Kasumi-1 (cell line): ENCODE measurements around the gene SLC22A2.
"Not testable (repeated sequence)": the region's sequence is repeated elsewhere in the genome, so short reads cannot be mapped to it uniquely, and the experiment has no call there.

Experiments
- DNase-seq, 2 experiments: peaks; one replicate each; lab custom pipeline; 2025; lab: John Stamatoyannopoulos, UW

SLC22A2 gene

DNA sequence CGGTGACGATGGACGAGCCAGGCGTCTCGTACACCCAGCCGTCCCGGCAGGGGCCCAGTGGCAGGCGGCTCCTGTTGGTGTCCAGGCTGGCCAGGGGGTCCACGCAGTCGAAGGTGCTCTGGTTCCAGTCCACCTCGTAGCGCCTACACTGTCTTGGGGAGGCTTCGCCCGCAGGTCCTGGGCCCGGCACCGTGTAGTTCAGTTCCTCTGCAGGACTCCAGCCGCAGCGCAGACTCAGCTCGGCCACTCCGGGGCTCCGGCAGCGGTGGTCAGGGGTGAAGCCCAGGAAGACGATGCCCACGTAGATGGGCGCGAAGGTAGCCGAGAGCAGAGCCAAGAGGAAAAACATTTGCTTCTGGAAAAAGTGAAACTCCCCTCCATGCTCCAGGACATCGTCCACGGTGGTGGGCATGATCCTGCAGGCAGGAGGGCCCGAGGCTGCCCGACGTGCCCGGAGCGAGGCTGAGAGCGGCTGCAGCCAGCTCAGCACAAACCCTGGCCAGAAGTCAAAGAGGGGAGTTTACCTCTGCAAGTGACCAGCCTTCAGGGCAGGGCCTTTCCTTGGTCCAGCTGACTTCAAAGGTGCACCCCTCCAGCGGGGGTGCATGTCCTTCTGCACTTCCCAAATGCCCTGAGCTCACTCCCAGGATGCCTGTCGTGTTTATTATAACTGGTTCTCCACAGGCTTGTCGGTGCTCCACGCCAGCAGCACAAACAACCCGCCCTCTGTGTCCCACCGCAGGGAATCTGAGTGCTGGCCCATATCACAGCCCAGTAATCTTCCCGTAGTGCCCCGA lies at the start of gene SLC22A2:
Gene SLC22A2, minus strand, starts transcription at position 476 of the 797 bp plus-strand sequence. Its CDS starts 64 bp downstream, at position 412.
- no peak for DNase-seq

DNA sequence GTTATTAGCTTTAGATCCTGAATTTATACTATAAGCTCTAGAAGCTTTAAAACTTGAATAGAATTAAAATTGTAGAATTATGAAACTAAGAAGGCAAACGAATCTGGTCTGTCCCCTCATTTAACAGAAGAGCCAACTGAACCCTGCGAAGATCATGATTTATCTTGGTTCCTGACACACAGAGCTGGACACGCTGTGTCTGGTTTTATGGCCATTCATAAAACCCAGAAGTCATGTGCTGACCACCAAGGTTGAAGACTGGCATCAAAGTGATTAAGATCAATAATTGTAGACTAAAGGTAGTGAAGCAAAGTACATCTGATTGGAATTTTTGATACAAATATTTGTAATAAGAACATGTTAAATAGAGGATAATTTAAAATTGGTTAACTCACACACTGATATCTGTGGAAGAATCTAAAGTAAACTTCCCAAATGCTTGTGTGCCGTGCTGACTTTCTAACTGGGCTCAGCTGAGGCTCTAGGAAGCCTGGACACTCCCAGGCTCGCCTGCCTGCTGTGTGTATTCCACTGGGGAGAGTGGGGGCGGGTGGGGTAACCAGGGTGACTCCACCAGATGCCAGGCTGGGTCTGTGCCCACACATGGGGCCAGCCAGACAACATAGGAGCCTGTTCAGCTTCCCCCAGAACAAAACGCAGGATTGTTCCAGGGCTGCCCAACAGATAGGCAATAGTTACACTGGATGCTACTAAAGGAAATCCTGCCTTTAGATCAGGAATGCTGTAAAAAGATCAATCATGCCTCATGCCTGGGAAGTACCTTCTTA lies 47.5 kb upstream of the SLC22A2 start:
- no peak for DNase-seq

DNA sequence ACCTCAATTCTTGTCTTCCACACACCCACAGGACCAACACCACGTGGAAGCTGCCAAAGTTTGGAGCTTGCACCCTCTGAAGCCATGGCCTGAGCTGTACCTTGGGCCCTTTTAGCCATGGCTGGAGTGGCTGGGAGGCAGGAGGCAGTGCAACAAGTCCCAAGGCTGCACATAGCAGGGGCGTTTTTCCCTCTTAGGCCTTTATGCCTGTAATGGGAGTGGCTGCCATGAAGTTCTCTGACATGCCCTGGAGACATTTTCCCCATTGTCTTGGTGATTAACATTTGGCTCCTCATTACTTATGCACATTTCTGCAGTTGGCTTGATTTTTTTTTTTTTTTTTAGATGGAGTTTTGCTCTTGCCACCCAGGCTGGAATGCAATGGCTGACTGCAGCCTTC lies 45.2 kb upstream of the SLC22A2 start:
- DNase-seq, result no peak

GRCh38 chr6:160302431-160303082 lies 43.9 kb upstream of the SLC22A2 start:
- not testable (repeated sequence) for DNase-seq

DNA sequence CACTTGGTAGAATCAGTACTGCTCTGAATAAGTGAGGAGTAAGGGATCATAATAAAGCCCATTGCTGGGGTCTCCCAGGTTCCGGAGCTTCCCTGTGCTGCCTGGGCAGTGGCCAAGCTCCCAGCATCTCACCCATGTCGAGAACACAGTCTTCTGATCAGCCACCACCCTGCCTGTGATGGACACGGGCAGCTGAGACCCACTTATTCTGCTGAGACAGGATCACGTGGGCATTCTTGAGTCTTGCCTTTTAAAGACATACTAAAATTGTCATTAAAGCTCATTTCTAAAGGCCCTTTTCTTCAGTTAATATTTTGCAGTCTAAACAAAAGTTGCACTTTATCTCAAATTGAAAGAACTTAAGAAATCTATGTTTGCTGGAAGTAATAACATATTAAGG lies 42.7 kb upstream of the SLC22A2 start:
- no peak for DNase-seq

DNA sequence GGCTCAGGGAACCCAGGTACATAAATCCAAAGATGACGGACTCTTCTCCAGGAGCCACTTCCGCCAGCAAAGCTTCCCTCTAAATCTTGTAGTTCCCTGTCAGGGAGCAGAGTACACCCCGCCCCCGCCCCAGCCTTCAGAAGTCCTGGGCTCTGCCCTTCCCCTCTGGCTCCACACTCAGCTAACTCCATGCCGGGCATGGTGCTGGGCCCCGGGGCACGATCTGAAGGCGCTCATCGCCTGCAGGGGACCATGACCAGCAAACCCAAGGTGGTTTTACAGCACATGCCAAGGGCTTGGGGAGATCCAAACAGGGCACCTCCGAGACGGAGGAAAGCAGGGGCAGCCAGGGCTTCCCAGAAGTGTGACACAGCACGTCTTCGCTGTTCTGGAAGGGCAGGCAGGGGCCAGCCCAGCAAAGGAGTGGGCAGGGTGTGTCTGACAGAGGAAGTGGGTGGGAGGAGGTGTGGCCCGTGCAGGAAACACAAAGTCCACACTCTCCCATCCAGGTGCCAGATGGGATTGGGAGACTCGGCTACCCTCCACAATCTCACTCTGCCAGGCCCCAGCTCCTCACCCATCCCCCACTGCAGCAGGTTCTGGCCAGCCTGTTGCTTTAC lies 41.6 kb upstream of the SLC22A2 start:
- no peak for DNase-seq

GRCh38 chr6:160299559-160299958 lies 40.9 kb upstream of the SLC22A2 start:
- DNase-seq, result no peak

GRCh38 chr6:160298121-160298520 lies 39.5 kb upstream of the SLC22A2 start:
- DNase-seq, result no peak

DNA sequence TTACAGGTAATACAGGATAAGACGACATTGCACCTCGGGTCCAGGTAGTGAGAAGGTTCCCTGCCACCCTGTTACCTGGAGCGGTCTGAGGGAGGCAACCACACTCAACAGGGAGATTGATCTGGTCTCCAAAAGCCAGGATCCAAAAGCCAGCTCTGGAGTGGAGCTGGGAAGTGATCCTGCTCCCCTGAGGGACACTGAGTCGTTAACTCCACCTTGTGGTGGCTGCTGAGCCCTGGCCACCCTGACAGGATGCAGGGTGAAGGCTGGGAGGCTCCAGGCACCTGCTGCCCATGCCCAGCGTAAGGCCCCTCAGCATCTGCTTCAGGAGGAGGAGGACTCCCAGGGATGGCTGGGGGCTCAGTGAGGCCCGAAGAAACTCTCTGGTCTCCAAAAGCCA lies 38.7 kb upstream of the SLC22A2 start:
- no peak for DNase-seq

DNA sequence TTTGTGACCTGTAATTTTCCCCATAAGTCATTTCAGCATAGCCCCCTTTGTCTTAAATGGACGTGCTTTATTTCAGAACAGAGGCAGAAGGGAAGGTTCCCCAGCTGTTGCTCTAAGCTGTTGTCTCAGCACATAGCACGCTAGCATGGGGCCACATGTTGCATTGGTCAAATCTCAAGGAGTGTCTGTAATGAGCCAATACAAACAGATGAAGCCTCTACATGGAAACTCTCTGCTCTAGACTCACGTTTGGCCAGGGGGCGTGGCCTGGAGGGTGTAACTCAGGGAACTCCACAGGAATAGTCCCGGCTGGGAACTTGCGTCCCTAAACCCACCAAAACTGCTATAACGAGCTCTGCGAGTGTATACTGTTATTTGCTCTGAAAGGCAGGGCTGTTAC lies 35.2 kb upstream of the SLC22A2 start:
- DNase-seq, result no peak

GRCh38 chr6:160285541-160286105 lies 27.0 kb upstream of the SLC22A2 start:
- DNase-seq, result no peak

- DNase-seq, result no peak
These were observed 26.0 kb upstream of the SLC22A2 start for GRCh38 chr6:160284575-160284974.

DNA sequence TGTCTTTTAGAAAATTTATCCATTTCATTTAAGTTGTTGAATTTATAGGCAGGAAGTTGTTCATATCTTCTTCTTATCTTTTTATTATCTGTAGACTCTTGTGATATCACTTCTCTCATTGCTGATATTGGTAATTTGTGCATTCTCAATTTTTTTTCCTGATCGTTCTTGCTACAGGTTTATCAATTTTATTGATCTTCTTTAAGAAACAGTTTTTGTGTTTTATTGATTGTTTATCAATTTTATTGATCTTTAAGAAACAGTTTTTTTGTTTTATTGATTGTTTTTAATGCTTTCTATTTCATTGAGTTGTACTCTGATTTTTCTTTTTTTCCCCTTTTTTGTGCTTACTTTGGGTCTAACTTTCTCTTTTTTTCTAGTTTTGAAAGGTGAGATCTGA lies 23.8 kb upstream of the SLC22A2 start:
- no peak for DNase-seq

DNA sequence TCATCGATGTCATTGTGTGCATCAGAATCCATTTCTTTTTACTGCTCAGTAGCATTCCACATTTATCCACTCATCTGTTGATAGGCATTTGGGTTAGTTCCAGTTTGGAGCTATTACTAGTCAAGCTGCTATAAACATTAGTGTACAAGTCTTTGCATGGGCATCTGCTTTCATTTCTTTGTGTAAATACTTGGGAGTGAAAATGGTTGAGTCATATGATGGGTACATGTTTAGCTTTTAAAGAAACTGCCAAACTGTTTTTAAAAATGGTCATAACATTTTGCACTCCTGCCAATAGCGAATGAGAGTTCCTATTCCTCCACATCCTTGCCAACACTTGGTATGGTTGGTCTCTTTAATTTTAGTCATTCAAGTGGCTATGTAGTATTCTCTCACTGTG lies 21.2 kb upstream of the SLC22A2 start:
- DNase-seq, result no peak

DNA sequence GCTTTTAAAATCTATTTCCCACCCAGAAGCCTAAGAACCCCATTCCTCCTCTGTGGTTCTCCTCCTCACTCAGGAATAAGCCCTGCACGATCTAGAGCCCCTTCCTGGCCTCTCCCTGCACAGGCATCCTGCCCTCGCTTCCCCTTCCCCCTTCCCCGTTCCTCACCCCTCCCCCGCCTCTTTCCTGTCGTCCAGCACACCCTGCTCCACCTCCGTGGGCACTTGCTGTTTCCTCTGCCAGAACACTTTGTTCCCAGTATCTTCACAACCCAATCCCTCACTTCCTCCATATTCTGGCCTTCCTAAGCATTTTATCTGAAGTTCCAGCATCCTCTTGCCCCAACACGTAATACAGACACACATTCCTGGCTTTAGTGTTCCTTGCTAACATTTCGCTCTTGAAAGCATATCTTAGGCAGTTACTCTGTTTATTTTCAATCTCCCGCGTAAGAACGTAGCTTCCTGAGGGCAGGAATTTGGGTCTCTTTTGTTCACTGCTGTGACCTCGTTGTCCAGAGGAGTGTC lies 20.2 kb upstream of the SLC22A2 start:
- no peak for DNase-seq

- DNase-seq, result no peak
These were observed 19.7 kb upstream of the SLC22A2 start for GRCh38 chr6:160278311-160278710.

DNA sequence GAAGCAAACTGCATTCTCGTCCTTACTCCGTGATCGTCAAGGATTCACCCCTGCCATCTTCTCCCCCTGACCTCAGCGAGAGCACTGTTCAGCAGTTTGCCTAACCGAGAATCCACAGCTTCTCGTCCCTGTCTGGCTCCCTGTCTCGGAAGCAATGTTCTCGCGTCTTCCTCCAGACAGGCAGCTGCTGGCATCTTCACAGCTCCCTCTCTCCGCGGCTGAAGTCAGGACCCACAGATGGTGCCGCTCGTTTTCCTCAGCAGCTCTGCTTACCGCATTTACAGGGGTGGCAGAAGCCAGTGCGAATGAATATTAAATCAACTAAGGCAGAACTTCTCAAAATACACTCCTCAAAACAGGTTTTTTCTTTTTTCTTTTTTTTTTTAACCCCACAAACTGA lies 18.9 kb upstream of the SLC22A2 start:
- DNase-seq, result no peak

DNA sequence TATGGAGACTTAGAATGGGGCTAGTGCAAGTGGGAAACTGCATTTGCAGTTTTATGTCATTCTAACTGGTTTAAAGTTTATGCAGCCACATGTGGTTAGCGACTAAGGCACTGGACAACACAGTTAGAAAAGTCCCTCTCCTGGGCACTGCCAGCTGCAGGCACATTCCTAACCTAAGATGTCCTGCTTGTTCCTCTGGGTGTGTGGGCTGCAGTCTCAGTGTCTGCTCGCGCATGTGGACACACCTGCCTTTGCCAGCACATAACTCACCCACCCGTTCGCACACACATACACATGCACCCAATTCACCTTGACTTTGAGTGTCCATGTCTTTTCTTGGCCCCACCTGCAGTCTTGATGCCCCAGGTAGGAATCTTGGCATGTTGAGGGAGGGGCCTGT lies 18.5 kb upstream of the SLC22A2 start:
- DNase-seq, result no peak

DNA sequence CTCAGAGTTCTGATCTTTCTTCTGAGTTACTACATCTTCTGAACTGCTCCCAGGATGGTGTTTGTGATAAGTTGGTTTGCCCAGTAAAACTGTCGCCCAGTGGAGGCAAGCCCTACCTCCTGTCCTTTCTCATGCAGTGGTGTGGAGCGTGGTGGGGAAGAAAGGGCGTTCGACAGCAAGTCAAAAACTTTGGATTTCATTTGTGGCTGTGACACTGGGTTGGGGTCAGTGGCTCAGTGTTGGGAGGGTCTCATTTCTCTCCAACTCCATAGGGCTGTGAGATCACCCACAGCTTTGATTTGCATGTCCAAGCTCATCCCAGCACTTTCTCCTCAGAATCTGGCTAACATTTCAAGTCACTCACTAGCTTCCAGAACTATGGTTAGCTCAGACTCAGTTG lies 17.5 kb upstream of the SLC22A2 start:
- DNase-seq, result no peak

GRCh38 chr6:160275511-160276003 lies 16.9 kb upstream of the SLC22A2 start:
- DNase-seq, result no peak

DNA sequence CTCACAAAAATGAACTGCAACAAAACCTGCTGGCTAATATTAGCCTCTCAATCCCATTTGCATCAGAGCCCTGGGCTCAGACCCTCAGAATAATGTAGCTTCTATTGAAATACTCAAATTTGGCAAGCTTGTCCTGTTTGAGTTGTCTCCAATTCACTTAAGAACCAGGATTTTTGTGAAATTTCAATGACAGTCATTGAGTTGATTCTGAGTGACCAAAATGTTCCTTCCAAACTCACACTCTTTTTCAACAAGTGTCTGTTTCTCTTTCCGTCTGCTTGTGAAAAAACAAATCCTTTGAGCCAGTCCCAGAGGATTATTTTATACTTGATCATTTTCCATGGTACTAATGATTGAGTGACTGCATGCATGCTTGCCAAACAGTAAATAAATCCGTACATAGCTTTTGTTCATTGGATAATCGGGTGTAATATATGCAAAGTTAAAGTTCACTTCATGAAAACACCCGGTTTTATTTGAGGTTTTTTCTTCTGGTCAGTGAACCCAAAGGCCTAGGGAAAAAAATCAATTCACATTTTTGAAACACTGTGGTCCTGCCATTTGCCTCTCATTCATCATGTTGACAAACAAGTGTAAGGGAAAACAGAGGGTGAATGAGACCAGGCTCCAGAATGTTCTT lies 16.4 kb upstream of the SLC22A2 start:
- no peak for DNase-seq
